Upper lobe of left lung (tissue), 6 donors: ENCODE data around the gene ATRNL1. TPM values are rescaled to one million over a fixed set of nuclear protein-coding genes. Genes with fewer than 3 reads are reported as not detected.

Experiments
- ATAC-seq, 2 donors: fragments of 200-7000 bp; cut with Tn5 transposase; one replicate each; pipeline ENCODE4 v1.9.1; 2022; ENCODE audit warnings: mild to moderate bottlenecking in 2 of 2, moderate library complexity in 2 of 2; ENCODE audit not compliant: low FRiP score in 2 of 2
- DNase-seq, 2 donors: peaks; one replicate each; pipeline ENCODE4 v3.0.0-alpha.2; 2019 to 2020
- H3K27ac ChIP-seq, 4 donors: fragments of 200-600 bp; sonication (generic); one replicate each; pipeline ENCODE4 v1.5.1; 2016 to 2019
- H3K27me3 ChIP-seq, 4 donors: fragments of 200-600 bp; sonication (generic); one replicate each; pipeline ENCODE4 v1.5.1; 2017 to 2019
- H3K36me3 ChIP-seq, 4 donors: fragments of 200-600 bp; sonication (generic); one replicate each; pipeline ENCODE4 v1.5.1; 2016 to 2019
- H3K4me1 ChIP-seq, 4 donors: fragments of 200-600 bp; sonication (generic); one replicate each; pipeline ENCODE4 v1.5.1; 2018 to 2019
- H3K4me3 ChIP-seq, 4 donors: fragments of 200-600 bp; sonication (generic); one replicate each; pipeline ENCODE4 v1.5.1; 2017 to 2019; ENCODE audit warnings: mild to moderate bottlenecking in 2 of 4, moderate library complexity in 1 of 4
- H3K9me3 ChIP-seq, 4 donors: fragments of 200-600 bp; sonication (generic); one replicate each; pipeline ENCODE4 v1.5.1; 2018 to 2019
- EP300 ChIP-seq, 4 donors: sonication (generic); formaldehyde crosslinking; IDR thresholded peaks; one replicate each; pipeline ENCODE4 v1.5.1; 2017; ENCODE audit warnings: antibody characterized with exemption in 4 of 4, control low read depth in 2 of 4
- POLR2A ChIP-seq, 4 donors: fragments of 450-650 bp; IDR thresholded peaks; one replicate each; pipeline ENCODE4 v1.5.1; 2016 to 2017; ENCODE audit warnings: antibody characterized with exemption in 4 of 4, mild to moderate bottlenecking in 2 of 4
- POLR2AphosphoS5 ChIP-seq, 2 donors: sonication (generic); formaldehyde crosslinking; IDR thresholded peaks; one replicate each; pipeline ENCODE4 v1.5.1; 2017; ENCODE audit warnings: antibody characterized with exemption in 2 of 2
- WGBS, 2 donors: methylation state at CpG; one replicate each; pipeline ENCODE4 v1.1.5; 2017 to 2018; 5-methylcytosine and 5-hydroxymethylcytosine counted together
- total RNA-seq, 6 donors: library from RNA; depleted of rRNA in 4 of 6; stranded (reverse); fragments of >200 nt in 4 of 6; gene quantifications; one replicate each; pipeline versions ENCODE4 v1.1.0 to v1.2.1, GENCODE V29; 2016 to 2021
- TF ChIP-seq, protein P1 (sequence below), 6 experiments: fragments of 450-650 bp in 4 of 6; fragments of 200-600 bp in 2 of 6; sonication (generic) in 2 of 6; IDR thresholded peaks; one replicate each; pipeline ENCODE4 v1.5.1; 2016 to 2019; ENCODE audit warnings: antibody characterized with exemption in 6 of 6
- donor health status: DM: no; HTN: no; CAD: no; lungs with moderate emphysema.
- donor health status: DM: no; HTN: yes; CAD: no; lungs with severe emphysema.

Gene ATRNL1
- total RNA-seq, 6 donors from 2014 or later: 0.11 to 1.0 (median 0.39) TPM

DNA sequence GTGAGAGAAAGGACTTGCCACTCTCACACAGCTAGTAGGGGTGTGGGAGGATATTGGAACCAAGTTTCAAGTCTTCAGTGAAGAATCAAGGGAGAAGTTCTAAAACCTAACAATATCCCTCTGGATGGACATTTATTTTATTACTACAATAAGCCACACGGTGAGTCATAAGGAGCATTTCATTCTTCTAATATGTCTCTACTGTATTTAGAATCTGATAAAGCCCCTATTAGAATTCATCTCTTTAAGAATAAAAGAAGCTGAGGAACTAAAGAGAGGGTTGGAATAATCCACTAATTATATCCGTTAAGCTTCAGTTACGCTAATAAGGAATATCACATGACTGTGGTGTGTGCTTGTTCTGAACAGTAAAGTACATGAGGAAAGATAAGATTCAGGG, 40.9 kb upstream of the ATRNL1 start:
- no peaks in the 10 kb centered on the region for H3K4me1 ChIP-seq
- no peak for ATAC-seq

DNA sequence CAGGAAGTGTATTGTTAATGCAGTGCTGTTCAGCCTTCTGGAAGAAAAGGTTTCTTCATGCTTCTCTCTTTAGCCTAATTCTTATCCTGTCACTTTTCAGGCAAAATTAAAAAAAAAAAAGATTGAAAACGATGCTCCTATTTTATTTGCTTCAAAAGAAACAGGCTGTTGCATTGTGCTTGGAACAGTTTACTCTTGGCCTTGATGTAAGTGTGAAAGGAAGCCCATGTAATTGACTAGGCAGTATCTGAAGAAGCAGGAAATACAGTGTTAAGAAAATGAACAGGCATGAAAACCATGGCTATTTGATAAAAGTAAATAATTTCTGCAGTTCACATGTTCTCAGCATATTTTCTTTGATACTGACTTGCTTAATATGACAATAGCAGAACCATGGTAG, 40.4 kb upstream of the ATRNL1 start:
- 26 to 43% methylated on average over 1 of the region's 1 CpG for WGBS, 2 donors
- DNase-seq: no peak
- TF ChIP-seq EP300 (IDR thresholded peaks at IDR 0.05): no peak
- TF ChIP-seq POLR2AphosphoS5 (IDR thresholded peaks at IDR 0.05): no peak
- TF ChIP-seq, protein P1, sequence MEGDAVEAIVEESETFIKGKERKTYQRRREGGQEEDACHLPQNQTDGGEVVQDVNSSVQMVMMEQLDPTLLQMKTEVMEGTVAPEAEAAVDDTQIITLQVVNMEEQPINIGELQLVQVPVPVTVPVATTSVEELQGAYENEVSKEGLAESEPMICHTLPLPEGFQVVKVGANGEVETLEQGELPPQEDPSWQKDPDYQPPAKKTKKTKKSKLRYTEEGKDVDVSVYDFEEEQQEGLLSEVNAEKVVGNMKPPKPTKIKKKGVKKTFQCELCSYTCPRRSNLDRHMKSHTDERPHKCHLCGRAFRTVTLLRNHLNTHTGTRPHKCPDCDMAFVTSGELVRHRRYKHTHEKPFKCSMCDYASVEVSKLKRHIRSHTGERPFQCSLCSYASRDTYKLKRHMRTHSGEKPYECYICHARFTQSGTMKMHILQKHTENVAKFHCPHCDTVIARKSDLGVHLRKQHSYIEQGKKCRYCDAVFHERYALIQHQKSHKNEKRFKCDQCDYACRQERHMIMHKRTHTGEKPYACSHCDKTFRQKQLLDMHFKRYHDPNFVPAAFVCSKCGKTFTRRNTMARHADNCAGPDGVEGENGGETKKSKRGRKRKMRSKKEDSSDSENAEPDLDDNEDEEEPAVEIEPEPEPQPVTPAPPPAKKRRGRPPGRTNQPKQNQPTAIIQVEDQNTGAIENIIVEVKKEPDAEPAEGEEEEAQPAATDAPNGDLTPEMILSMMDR (IDR thresholded peaks at IDR 0.05): no peak
- no peak for TF ChIP-seq POLR2A (IDR thresholded peaks at IDR 0.05)

More for the DNA sequence above, 40.9 kb upstream of the ATRNL1 start:
- TF ChIP-seq POLR2AphosphoS5 (IDR thresholded peaks at IDR 0.05) (no peak), POLR2A (IDR thresholded peaks at IDR 0.05) (no peak), EP300 (IDR thresholded peaks at IDR 0.05) (no peak)
- TF ChIP-seq, protein P1 (IDR thresholded peaks at IDR 0.05): no peak
- H3K27me3 ChIP-seq: no peaks in the 10 kb centered on the region
- WGBS, 2 donors: 90 to 97% methylated on average over 3 of the region's 3 CpGs
- H3K4me3 ChIP-seq: no peak overlapping the region
- no peak for DNase-seq
- H3K27ac ChIP-seq: no peak overlapping the region
- H3K9me3 ChIP-seq: no peaks in the 10 kb centered on the region
- no peaks in the 10 kb centered on the region for H3K36me3 ChIP-seq

DNA sequence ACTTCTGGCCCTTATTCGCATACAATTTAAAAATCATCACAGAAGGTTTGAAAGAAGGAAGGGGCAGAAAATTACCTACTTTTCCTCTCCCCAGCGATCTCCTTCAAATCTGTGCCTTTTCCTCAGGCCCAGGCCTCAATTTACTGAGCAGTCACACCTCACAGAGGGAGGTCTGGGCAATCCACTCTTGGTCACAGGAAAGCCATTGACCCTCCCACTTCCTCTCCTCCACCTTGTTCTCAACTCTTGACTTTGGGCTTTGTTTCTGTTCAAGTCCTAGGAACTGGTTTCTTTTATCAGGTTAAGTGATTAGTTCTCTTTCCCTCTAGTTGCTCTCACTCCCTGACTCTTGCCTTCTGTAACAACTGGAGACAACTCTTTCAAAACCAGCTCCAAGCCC, 37.0 kb upstream of the ATRNL1 start:
- H3K36me3 ChIP-seq: no peaks in the 10 kb centered on the region
- H3K9me3 ChIP-seq: no peaks in the 10 kb centered on the region
- H3K4me1 ChIP-seq: no peaks in the 10 kb centered on the region
- TF ChIP-seq, protein P1 (IDR thresholded peaks at IDR 0.05): no peak
- TF ChIP-seq POLR2A (IDR thresholded peaks at IDR 0.05): no peak
- no peak for TF ChIP-seq POLR2AphosphoS5 (IDR thresholded peaks at IDR 0.05)
- TF ChIP-seq EP300 (IDR thresholded peaks at IDR 0.05): no peak
- no peak overlapping the region for H3K27ac ChIP-seq
- H3K4me3 ChIP-seq: no peak overlapping the region
- no peaks in the 10 kb centered on the region for H3K27me3 ChIP-seq
- DNase-seq (no peak), ATAC-seq (no peak)
- 87 to 96% methylated on average over 2 of the region's 2 CpGs for WGBS, 2 donors

More for the DNA sequence above, 40.4 kb upstream of the ATRNL1 start:
- Histone ChIP-seq H3K4me1 (no peaks in the 10 kb centered on the region), H3K4me3 (no peak overlapping the region), H3K9me3 (no peaks in the 10 kb centered on the region), H3K27ac (no peak overlapping the region), H3K36me3 (no peaks in the 10 kb centered on the region), H3K27me3 (no peaks in the 10 kb centered on the region)
- no peak for ATAC-seq

DNA sequence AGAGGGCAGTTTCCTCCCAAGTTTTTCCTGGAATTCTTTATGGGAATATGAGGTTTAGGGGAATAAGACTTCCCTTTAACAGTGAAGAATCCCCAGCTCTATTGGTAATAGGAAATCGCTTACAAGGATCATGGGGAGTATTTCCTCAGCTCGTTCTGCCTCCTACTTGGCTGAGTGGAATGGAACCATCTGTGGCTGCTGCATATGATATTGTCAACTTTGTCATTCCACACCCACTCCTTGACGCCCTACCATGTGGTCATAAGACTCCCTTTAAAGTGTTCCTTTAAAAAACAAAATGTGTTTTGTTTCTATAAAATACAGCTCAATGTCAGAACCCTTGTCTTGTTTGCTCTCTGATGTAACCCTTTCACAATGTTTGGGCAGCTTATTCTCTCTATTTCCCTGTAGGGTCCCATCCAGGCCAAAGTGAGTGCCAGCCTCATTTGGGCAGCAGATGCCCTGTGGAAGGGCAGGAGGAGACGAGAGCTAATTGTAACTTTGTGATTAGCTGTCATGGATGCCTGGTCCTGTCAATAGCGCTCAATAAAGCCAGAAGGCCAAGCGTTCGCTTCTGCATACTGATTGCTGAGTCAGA, 33.8 kb upstream of the ATRNL1 start:
- Histone ChIP-seq H3K36me3 (no peaks in the 10 kb centered on the region), H3K9me3 (no peaks in the 10 kb centered on the region), H3K4me3 (no peak overlapping the region), H3K27me3 (no peaks in the 10 kb centered on the region), H3K27ac (no peak overlapping the region), H3K4me1 (no peaks in the 10 kb centered on the region)
- TF ChIP-seq EP300 (IDR thresholded peaks at IDR 0.05) (no peak), POLR2A (IDR thresholded peaks at IDR 0.05) (no peak), POLR2AphosphoS5 (IDR thresholded peaks at IDR 0.05) (no peak)
- TF ChIP-seq, protein P1 (IDR thresholded peaks at IDR 0.05): no peak
- DNase-seq: no peak
- no peak for ATAC-seq
- WGBS, 2 donors: 70 to 77% methylated on average over 7 of the region's 7 CpGs
